Hematopoietic multipotent progenitor cell treated with erythropoietin and hydrocortisone succinate and interleukin-3 and kit ligand, for 17 days (in vitro differentiated cells): ENCODE measurements around the gene STK32C.
"Not testable (repeated sequence)": the region's sequence is repeated elsewhere in the genome, so short reads cannot be mapped to it uniquely, and the experiment has no call there.

ENCODE experiments used
- DNase-seq: peaks from one replicate; pipeline ENCODE4 v3.0.0-alpha.2; 2015; ENCODE audit warnings: low spot score

Gene STK32C

GRCh38 chr10:132301371-132302330, 6.1 kb downstream of the STK32C start:
- DNase-seq: no peak

DNA sequence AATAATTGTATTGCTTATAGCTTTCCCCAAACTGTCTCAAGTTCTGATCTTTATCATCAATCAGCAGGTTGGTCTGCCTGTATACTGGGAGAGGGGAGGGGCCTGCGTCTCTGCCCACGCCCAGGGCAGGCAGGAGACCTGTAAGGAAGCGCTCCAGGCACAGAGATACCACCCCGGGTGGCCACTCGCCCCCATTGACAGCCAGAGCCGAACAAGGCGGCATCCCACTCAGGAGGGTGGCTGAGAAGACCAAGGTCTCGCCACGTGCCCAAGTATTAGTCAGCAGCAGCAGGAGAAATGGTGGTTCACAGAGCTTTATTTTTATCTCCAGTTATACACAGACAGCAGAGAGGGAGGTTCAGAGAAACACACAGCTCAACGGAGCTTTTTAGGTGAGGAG, 7.2 kb downstream of the STK32C start:
- DNase-seq: no peak

DNA sequence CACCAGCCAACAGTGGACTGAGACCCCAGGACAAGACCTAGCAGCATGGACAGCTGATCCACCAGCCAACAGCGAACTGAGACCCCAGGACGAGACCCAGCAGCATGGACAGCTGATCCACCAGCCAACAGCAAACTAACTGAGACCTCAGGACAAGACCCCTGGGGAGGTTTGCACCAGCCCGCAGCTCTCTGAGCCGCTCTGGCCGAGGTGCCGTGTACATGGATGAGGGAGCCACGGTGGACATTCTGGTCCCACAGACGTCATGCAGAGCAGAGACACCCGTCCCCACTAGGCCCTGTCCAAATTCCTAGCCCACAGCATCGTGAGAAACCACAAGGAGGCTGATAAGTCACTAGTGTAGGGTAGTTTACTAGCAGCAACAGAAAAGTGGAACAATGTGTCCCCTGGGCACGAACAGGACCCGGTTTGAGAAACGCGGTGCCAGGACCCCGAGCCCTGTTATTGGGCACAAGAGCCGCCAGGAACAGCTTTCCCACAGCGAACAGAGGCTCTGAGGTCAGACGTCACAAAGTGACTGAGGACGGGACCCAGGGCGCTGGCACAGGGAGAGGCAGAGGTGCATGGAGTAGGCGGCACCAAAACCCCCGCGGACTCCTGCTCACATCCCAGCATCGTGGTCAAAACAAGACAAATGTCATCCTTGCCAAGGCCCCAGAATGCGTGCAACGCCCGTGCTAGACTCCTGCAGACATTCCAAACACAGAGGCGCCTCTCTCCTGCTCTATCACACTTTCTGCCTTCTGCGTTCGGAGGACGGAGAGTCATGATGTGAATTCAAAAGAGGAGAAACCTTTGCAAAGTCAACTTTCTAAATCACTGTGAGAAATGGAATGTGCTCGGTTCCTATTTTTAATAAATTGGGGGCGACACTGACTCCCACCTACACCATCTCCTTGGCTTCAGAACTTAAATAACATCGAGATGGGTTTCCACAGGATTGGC, 8.1 kb downstream of the STK32C start:
- no peak for DNase-seq

DNA sequence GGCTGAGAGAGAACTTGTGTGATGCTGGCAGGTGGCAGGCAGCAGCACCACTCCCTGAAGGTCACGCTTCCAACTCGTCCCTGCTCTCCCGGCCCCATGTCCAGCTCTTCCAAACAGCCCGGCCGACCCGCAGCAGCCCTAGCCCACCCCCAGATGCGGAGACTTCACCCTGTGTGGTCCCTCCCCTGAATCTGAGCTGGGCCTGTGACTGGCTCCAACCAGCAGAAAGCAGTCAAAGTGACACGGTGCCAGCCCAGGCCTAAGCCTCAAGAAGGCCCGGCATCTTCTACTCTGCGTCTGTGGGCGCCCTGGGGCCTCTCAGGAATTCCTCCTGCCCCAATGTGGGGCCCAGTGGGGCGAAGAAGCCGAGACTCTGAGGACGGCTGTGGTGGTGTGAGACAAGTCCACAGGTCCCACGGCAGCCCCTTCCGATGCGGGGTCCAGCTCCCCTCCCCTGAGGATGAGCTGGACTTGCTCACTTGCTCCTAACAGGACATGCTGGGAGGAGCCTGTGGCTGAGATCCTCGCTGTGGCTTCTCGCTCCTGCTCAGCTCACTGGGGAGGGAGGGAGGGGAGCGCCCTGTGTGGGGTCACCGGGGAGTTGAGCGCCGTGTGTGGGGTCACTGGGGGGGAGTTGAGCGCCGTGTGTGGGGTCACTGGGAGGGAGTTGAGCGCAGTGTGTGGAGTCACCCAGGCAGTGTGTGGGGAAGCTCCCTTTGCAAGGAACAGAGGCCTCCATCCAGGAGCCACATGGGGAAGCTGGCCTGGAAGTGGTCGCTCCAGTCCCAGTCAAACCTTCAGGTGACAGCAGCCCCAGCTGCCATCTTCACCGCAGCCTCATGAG, 9.5 kb downstream of the STK32C start:
- DNase-seq: no peak

GRCh38 chr10:132297526-132297925, 10.2 kb downstream of the STK32C start:
- DNase-seq: no peak

GRCh38 chr10:132296666-132297443, 10.9 kb downstream of the STK32C start:
- DNase-seq: no peak

- DNase-seq: not testable (repeated sequence)
Measured at GRCh38 chr10:132295481-132295880, 12.3 kb downstream of the STK32C start.

DNA sequence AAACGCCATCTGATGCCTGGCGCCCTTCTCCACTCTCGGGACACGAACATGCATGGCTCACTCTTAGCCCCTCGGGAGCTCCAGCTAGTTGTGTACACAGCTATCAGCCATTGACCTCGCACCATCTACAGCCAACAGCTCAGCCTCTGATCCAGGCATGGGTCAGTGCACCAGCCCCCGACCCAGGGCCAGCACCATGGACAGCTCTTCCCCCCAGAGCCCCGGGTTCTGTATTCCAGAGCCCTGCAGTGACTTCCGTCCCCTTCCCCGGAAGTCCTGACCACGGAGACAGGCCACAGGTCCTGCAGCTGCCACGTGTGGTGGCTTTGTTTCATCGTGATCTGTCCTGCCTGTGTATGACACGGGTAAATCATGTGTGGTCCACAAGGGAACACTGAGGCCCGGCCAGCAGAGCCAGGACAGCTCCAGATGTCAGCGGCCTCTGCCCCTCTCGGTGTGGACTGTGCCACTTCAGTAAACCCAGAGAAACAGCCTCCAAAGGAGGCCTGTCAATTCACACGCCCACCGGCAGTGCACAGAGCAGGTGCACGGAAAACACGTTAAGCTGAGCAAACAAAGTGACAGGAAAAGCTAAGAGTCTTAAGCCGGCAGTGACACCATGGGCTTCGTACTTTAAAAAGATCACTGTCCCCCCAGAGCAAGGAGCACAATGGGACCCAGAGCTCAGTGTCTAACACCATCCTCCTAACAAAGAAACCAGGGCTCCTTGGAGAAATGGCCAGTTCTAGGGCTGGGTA, 13.0 kb downstream of the STK32C start:
- no peak for DNase-seq

DNA sequence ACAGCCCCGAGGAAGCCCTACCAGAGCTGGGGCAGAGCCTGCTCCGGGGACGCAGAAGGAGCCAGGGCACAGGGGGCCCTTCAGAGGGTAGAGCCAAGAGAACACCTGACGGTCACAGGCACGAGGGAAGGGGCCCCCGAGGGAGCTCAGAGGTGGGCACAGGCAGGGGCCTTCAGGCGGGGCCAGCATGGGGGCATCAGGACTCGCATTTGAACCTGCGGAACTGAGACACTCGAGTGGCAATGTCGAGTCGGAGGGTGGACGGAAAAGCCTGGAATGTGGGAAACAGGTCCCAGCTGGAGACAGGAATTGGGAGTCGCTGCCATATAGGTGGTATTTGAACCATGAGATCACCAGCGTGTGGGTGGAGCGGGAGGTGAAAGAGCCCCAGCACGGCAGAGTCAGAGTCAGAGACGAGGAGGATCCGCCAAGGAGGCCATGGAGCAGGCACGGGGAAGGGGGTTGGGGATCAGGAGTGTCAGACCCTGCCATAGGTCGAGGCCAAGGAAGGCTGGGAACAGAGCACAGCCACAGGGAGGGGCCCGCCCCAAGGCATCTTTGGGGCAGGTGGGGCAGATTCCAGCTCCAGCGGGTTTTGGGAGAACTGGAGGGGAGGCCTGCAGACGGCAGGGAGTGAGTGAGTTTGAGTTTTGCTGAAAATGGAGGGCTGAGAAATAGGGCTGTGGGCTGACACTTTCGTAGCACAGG, 13.8 kb downstream of the STK32C start:
- DNase-seq: no peak

DNA sequence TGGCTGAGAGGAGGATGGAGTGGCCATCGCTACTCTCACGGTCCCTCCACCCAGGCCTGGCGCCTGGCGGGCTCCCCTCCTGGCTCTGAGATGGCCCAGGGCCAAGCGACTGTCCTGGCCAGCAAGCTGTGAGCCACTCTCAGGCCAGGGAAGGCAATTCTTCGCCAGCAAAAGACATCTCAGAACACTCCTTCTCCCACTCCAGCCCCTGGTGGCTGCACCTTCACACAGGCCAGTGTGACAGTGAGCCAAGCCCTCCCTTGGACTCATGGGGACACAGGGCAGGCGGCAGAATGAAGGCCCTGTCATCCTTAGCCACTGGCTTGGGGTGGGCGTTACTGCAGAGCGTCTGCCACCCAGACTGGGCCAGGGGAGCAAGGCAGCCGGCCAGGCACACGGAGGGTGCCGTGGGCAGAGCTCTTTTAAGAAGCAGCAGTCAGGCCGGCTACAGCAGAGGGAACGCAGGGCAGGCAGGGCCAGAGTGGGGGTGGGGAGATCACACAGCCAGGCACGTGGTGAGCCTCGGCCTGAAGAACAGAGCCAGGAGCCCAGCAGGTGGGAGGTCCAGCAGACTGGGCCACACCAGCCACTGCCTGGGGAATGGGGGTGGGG, 14.4 kb downstream of the STK32C start:
- DNase-seq: no peak

GRCh38 chr10:132292287-132293200, 15.2 kb downstream of the STK32C start:
- no peak for DNase-seq

DNA sequence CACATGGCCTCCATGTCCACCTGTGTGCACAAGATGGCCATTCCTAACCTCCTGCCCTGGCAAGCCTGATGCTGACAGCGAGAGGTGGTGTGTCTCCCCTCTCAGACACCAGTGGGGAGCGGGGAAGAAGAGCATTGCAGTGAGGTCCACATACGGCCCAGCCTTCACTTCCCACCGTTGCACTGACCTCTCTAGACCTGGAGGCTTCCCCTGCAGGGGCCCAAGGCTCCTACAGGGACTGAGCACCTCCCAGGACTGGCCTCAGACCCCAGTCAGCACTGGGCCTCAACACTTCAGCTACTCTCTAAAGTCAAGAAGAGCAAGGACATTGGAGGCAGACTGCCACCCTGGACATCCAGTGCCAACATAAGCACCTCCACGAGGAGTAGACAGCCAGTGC, 15.9 kb downstream of the STK32C start:
- no peak for DNase-seq

- DNase-seq: no peak
Measured at GRCh38 chr10:132290631-132291030, 17.1 kb downstream of the STK32C start.

GRCh38 chr10:132289439-132289838, 18.3 kb downstream of the STK32C start:
- no peak for DNase-seq

DNA sequence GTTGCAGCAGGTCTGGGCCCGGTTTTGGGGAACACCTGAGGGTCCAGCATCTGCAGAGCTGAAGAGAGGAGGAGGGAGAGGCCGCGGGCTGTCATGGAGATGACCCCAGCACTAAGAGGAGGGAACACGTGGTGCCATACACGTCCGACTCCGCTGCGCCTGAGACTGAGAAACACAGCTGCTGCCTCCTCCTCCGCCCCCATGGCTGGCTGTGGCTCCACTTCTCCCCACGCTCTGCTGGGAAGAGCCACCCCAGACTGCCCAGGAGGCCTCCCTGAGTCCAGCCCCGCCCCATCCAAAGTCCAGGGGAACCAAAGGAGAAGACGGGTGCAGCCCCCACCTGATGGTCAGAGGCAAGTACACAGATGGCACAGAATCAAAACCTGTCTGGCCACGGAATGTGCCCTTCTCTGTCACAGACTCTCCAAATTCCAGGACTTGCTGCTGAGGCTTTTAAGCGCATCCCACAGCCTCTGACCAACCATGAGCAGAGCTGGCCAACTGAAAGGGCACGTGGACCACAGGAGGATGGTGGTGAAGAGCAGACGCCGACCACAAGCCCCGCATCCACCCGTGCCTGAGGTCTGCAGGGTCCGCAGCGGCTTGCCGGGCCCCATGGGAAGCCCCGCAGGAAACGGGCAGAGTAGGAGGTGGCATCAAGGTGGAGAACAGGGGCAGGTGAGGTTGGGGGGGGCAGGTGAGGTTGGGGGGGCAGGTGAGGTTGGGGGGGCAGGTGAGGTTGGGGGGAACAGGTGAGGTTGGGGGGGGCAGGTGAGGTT, 24.0 kb downstream of the STK32C start:
- DNase-seq: no peak

DNA sequence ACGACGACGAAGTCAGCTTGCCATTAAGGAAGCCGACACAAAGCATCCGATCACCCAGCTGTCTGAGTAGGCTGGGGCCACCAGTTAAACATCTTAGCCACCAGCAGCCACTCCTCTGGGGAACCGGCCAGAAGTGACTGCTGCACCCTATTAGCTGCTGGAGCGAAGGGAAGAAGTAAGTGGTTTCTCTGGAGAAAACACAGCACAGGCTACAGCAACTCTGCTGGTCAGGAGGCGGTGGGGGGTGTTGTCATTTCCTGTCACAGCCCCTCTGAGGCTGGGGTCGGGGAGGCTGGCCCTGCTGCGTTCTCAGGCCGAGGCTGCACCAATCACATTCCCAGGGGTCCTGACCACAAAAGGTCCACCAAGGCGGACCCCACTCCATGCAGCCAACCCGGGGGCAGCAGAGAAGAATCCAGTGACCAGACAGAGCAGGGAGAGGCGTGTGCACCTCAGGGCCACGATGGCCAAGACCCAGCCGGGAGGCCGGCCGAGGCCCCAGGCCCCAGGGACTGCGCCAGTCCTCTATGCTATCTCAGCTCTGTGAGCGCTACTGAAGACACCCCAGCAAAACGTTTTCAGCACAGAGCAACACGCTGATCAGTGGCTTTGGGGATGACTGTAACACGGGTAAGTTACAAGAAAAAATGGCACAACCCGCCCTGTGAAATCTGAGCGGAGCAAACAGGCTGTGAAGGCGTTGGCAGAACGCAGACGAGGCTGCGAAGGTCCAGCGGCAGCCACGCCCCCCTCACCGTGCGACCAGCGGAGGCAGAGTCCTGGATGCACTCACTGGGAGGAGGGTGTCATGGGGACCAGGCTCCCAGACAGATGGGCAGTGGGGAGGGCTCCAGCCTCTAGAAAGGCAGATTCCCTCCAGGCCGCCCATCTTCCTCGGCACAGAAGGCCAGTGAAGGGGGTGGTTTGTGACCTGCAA, 24.8 kb downstream of the STK32C start:
- DNase-seq: no peak
